Endometrium (tissue), 2 donors: ENCODE results near the gene TTC17.
A peak's percentile ranks its signal among the peaks of the same experiment; 100 is the strongest.
"Not testable (repeated sequence)": the region's sequence is repeated elsewhere in the genome, so short reads cannot be mapped to it uniquely, and the experiment has no call there.

Source experiments
- FAIRE-seq: peaks from 2 replicates; lab custom pipeline; 2012; peaks lifted over from hg19 to GRCh38; lab: Jason Lieb, UNC
- donor health status: control.
- donor health status: control.

Gene TTC17

GRCh38 chr11:43467958-43468357 is 109.2 kb downstream of the TTC17 start:
- FAIRE-seq, result no peak

DNA sequence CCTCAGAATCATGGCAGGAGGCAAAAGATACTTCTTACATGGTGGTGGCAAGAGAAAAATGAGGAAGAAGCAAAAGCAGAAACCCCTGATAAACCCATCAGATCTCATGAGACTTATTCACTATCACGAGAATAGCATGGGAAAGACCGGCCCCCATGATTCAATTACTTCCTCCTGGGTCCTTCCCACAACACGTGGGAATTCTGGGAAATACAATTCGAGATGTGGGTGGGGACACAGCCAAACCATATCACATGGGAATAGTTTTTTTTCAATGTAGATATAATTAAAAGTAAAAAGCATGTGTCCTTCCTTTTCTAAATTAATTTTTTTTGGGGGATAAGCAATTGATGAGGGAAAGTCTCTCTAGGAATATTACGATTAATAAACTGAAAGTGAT is 118.8 kb downstream of the TTC17 start:
- not testable (repeated sequence) for FAIRE-seq

GRCh38 chr11:43486141-43486540 is 127.4 kb downstream of the TTC17 start:
- FAIRE-seq, result no peak

DNA sequence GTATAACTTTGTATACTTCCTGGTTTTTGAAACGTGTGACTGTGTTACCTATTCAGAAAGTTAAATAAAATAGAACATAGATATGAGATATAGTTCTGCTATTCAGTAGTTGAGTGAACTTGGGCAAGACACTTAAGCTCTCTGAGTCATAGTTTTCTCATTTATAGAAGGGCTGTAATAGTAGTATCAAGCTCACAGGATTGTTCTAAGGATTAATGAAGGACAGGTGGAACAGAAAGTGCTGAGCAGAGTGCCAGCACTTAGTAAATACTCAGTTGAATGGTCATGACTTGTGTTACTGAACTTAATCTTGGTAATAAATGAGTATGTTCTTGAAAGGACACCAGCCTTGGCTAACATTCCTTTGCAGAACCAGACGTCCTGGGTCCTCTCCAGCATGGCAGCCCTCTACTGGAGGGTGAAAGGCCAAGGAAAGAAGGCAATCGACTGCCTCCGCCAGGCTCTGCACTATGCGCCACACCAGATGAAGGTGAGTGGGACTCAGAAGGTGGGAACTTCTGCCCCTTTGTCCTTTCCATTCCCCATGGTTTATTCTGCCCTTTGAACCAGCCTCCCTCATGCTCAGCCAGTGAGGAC is 131.2 kb downstream of the TTC17 start:
- no peak for FAIRE-seq

- FAIRE-seq, result no peak
Observed at GRCh38 chr11:43492701-43493100, 134.0 kb downstream of the TTC17 start.

GRCh38 chr11:43493431-43493830 is 134.7 kb downstream of the TTC17 start:
- FAIRE-seq, result no peak

GRCh38 chr11:43497144-43497543 is 138.4 kb downstream of the TTC17 start:
- no peak for FAIRE-seq

- FAIRE-seq, result no peak
Observed at GRCh38 chr11:43498561-43498960, 139.8 kb downstream of the TTC17 start.

GRCh38 chr11:43503417-43503816 is 144.7 kb downstream of the TTC17 start:
- no peak for FAIRE-seq

DNA sequence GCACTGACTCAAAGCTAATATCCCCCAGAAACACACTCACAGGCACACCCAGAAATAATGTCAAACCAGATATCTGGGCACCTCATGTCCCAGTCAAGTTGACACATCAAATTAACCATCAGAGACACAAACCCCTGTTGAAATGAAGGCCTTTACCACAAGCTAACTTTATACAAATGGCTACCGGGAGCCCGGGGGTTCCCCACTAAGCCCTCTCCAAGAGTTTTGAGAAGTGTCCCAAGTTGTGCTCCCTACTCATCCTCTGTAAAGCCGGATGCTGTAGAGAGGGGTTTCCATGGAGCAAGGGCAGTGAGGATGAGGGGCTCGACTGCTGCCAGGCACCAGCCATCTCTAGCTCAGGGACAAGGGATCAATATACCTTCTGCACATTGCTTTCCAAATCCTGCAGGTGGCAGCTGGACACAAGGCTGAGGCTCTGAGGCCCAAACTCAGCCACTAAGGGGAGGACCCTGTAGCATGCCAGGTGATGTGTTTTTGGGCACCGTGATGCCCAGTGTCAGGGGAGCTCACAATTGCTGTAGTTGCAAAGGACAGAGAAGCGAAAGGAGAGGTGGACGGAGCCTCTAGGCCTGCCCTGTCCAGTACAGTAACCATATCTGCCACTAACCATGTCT is 145.7 kb downstream of the TTC17 start:
- no peak for FAIRE-seq

GRCh38 chr11:43505171-43505570 is 146.5 kb downstream of the TTC17 start:
- FAIRE-seq, result no peak

DNA sequence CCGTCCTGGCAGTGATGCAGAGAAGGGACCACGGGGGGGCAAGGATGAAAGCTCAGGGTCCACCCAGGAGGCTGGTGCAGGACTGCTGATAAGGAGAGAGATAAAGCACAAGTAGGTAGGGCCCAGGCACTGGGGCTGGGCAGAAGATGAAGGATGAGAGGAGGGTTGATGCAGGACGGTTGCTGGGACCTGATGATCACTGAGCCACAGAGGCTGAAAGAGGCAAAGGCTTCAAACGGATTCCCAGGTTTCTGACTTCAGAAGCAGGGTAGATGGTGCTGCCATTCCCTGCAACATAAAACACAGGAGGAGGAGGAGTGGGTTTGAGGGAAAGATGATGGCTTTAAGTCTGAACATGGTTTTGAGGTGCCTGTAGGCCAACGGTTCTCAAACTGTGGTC is 148.5 kb downstream of the TTC17 start:
- FAIRE-seq, result no peak

GRCh38 chr11:43508511-43508918 is 149.8 kb downstream of the TTC17 start:
- FAIRE-seq, result no peak

DNA sequence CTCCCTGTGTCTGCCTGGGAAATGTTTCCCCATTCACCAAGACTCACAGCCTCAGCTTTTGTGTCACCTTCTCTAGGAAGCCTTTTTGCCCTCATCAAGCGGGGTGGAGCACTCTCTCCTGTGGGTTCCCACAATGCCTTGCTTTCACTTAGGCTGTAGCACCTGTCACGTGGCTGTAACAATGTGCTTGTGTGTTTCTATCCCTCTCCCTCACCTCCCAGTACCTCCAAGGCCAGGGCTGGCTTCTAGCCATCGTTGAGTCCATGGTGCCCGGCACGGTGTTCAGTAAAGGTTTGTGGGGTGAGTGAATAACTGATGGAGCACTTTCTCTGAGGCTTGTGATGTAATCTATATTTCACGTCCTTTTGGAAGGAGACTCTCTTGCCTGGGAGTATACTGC is 153.2 kb downstream of the TTC17 start:
- no peak for FAIRE-seq

DNA sequence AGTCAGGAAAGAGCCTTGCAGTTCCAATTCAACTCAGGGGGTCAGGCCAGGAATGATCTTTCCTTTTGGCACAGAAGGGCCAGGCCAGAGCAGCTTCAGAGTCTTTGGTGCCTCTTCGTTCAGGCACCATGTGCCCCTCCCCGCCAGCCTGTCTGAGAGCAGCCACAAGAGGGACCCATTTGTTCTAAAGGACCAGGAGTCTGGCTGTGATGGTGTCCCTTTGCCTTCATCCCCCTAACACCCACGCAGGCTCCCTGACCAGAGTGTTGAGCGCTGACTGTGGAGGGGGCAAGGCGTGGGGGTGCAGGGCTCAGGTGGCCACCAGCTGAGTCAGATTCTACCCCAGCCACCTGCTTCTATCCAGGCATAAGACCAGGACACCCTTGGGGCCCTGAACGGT is 156.4 kb downstream of the TTC17 start:
- FAIRE-seq, result no peak

GRCh38 chr11:43516316-43516850 is 157.7 kb downstream of the TTC17 start:
- no peak for FAIRE-seq

DNA sequence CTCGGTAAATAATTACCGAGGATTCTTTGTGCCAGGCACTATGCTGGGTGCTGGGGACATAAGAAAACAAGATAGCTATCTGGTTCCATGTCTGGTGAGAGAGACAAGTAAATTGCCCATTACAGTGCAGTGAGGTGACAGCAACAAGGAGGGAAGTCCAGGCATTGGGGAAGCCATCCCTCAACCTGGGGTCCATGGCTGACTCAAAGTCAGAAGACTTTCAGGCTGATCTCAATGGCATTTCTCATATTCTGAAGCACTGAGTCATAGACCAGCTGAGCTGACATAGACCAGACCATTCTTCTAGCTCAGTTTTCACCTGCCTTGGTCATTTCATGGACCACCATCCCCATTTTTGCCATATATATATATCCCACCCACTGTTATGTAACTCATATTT is 158.8 kb downstream of the TTC17 start:
- no peak for FAIRE-seq

- FAIRE-seq, result no peak
Observed at GRCh38 chr11:43518408-43519160, 159.9 kb downstream of the TTC17 start.

- FAIRE-seq, result no peak
Observed at GRCh38 chr11:43521471-43521870, 162.8 kb downstream of the TTC17 start.

GRCh38 chr11:43523632-43524031 is 164.9 kb downstream of the TTC17 start:
- peak; percentile 97 for FAIRE-seq

GRCh38 chr11:43532041-43532440 is 173.3 kb downstream of the TTC17 start:
- no peak for FAIRE-seq

DNA sequence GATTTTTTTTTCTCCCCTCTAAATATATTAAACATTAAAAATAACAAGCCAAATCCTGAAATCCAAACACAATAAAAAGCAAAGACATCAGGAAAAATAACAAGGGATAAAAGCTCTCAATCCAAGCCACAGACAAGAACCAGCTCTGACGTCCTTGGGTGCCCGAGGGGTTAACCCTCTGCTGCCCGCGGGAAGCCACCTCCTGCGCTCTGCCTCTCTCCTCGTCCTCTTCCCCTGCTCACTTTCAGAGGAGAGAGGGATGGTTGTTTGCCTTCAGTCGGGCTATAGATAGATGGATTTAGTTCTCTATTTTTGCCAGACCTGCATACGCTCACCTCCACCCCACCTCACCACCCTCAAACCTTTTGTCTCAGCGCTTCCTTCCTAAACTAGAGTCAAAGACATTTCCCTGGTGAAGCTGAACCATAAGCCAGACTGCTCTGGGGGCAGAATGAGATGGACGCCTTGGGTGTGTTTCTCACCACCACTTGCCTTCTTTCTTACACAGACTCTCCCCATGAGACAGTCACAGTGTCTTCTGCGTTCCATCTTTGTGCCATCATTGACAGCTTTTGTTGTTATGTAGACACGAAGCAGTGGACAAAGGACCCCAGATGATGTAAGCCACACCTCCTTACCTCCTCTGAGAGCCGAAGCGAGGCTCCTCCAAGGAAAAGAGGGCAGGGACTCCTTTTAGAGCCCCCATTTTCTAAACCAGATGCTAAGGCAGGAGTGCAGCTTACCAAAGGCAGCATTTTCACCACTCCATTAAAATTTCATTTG is 179.3 kb downstream of the TTC17 start:
- no peak for FAIRE-seq
